HCT116 (cell line): Measurements from ENCODE around the gene MRGPRX4. TPM values are rescaled to one million over a fixed set of nuclear protein-coding genes. Genes with fewer than 3 reads are reported as not detected.
"Not testable (repeated sequence)": the region's sequence is repeated elsewhere in the genome, so short reads cannot be mapped to it uniquely, and the experiment has no call there.

Source experiments
- ATAC-seq: fragments of 200-7000 bp; cut with Tn5 transposase; 2 replicates; pipeline ENCODE4 v1.9.1; 2020; ENCODE audit warnings: mild to moderate bottlenecking, moderate library complexity
- BruUV-seq: library from RNA; stranded (reverse); fragments of 400-500 nt; replicated peaks from 2 replicates; lab custom pipeline; 2021; lab: Mats Ljungman, UMichigan
- CTCF ChIA-PET: fragments of 300-600 bp; sonication (Branson Sonifier 250); formaldehyde crosslinking; loops from one replicate; lab custom pipeline; 2021; ENCODE audit warnings: antibody characterized with exemption; lab: Charles Lee
- POLR2A ChIA-PET: fragments of 300-600, 350-600 bp; sonication (Branson Sonifier 250); formaldehyde crosslinking; loops from one replicate; lab custom pipeline; 2021; ENCODE audit warnings: antibody characterized with exemption; lab: Charles Lee
- RAD21 ChIA-PET, 2 experiments: fragments of 300-600 bp; sonication (Branson Sonifier 250); formaldehyde crosslinking; loops; one replicate each; lab custom pipeline; 2023; ENCODE audit warnings: low total read pairs in 2 of 2; ENCODE audit not compliant: uncharacterized antibody in 2 of 2, unreplicated experiment in 2 of 2, low non-redundant PET in 1 of 2; lab: Charles Lee
- DNase-seq: peaks from one replicate; pipeline ENCODE4 v3.0.0-alpha.2; 2010; ENCODE audit warnings: low read depth, low spot score
- H2AFZ ChIP-seq: fragments of 200-600 bp; shearing (Covaris generic), sonication (generic); 2 replicates; pipeline ENCODE4 v1.6.1; 2017; ENCODE audit warnings: low read depth, mixed run types, mixed read lengths, antibody characterized with exemption, low read length; ENCODE audit not compliant: poor library complexity, severe bottlenecking
- H3K27ac ChIP-seq: 2 replicates; pipeline ENCODE4 v1.5.1; 2012; ENCODE audit warnings: low read depth, low read length
- H3K27me3 ChIP-seq: fragments of 200-600 bp; sonication (generic); 2 replicates; pipeline ENCODE4 v1.6.1; 2016; ENCODE audit warnings: mixed run types, low read length, mixed read lengths; ENCODE audit not compliant: insufficient read depth
- H3K36me3 ChIP-seq, 2 experiments: fragments of 200-500 bp in 1 of 2; fragments of 200-600 bp in 1 of 2; sonication (Bioruptor generic) in 1 of 2; sonication (generic) in 1 of 2; 2 replicates each; pipeline versions ENCODE4 v1.5.1 to v1.6.1; 2014 to 2016; ENCODE audit warnings: low read length in 2 of 2, inconsistent platforms in 1 of 2, mixed read lengths in 1 of 2, mixed run types in 1 of 2; ENCODE audit not compliant: insufficient read depth in 2 of 2, control insufficient read depth in 1 of 2
- H3K4me1 ChIP-seq, 2 experiments: fragments of 200-600 bp in 1 of 2; sonication (generic) in 1 of 2; 2 replicates each; pipeline versions ENCODE4 v1.5.1 to v1.6.1; 2012 to 2017; ENCODE audit warnings: low read length in 2 of 2, inconsistent platforms in 1 of 2, mild to moderate bottlenecking in 1 of 2, mixed read lengths in 1 of 2, mixed run types in 1 of 2, moderate library complexity in 1 of 2; ENCODE audit not compliant: insufficient read depth in 2 of 2, control insufficient read depth in 1 of 2
- H3K4me2 ChIP-seq: fragments of 200-600 bp; sonication (generic); 2 replicates; pipeline ENCODE4 v1.6.1; 2017; ENCODE audit warnings: mixed run types, low read length, mixed read lengths
- H3K4me3 ChIP-seq, 2 experiments: fragments of 200-600 bp in 1 of 2; sonication (generic) in 1 of 2; replicated peaks in 1 of 2; 2 replicates each; pipeline ENCODE4 v1.5.1; 2011 to 2016; ENCODE audit warnings: low read length in 2 of 2, control low read depth in 1 of 2, low read depth in 1 of 2, mild to moderate bottlenecking in 1 of 2, mixed read lengths in 1 of 2, mixed run types in 1 of 2
- H3K79me2 ChIP-seq: fragments of 200-600 bp; sonication (generic); 2 replicates; pipeline ENCODE4 v1.6.1; 2017; ENCODE audit warnings: mild to moderate bottlenecking, mixed run types, low read length, moderate library complexity, mixed read lengths; ENCODE audit not compliant: insufficient read depth
- H3K9ac ChIP-seq: fragments of 200-600 bp; sonication (generic); 2 replicates; pipeline ENCODE4 v1.6.1; 2016; ENCODE audit warnings: low read length, mixed read lengths
- H3K9me2 ChIP-seq: fragments of 200-600 bp; sonication (generic), shearing (Covaris generic); 2 replicates; pipeline ENCODE4 v1.6.1; 2017; ENCODE audit warnings: mixed run types, mild to moderate bottlenecking, moderate library complexity; ENCODE audit not compliant: insufficient read depth
- H3K9me3 ChIP-seq, 2 experiments: fragments of 200-500 bp in 1 of 2; fragments of 200-600 bp in 1 of 2; sonication (Bioruptor generic) in 1 of 2; sonication (generic) in 1 of 2; 2 replicates each; pipeline ENCODE4 v1.6.1; 2014 to 2017; ENCODE audit warnings: low read length in 2 of 2, mixed read lengths in 2 of 2, inconsistent platforms in 1 of 2, low read depth in 1 of 2, mild to moderate bottlenecking in 1 of 2, mixed run types in 1 of 2, moderate library complexity in 1 of 2; ENCODE audit not compliant: control insufficient read depth in 1 of 2, insufficient read depth in 1 of 2
- H4K20me1 ChIP-seq: fragments of 200-600 bp; sonication (generic), shearing (Covaris generic); 2 replicates; pipeline ENCODE4 v1.6.1; 2017; ENCODE audit warnings: mixed run types, mild to moderate bottlenecking, moderate library complexity; ENCODE audit not compliant: insufficient read depth
- CBX3 ChIP-seq: IDR thresholded peaks from 2 replicates; pipeline ENCODE4 v1.6.1; 2012; ENCODE audit warnings: low read depth
- CEBPB ChIP-seq: IDR thresholded peaks from 2 replicates; pipeline ENCODE4 v1.6.1; 2012; ENCODE audit warnings: low read depth
- EZH2phosphoT487 ChIP-seq: fragments of 200-600 bp; IDR thresholded peaks from 2 replicates; pipeline ENCODE4 v1.6.1; 2018; ENCODE audit warnings: antibody characterized with exemption, borderline replicate concordance
- JUND ChIP-seq: IDR thresholded peaks from 2 replicates; pipeline ENCODE4 v1.6.1; 2012
- POLR2A ChIP-seq: IDR thresholded peaks from 2 replicates; pipeline ENCODE4 v1.7.0; 2011; ENCODE audit warnings: borderline replicate concordance; ENCODE audit not compliant: insufficient read depth, insufficient read length; ENCODE audit errors: extremely low read depth
- POLR2AphosphoS5 ChIP-seq: IDR thresholded peaks from 2 replicates; pipeline ENCODE4 v1.6.1; 2011; ENCODE audit warnings: mild to moderate bottlenecking, low read depth, low read length, moderate library complexity
- SP1 ChIP-seq: IDR thresholded peaks from 2 replicates; pipeline ENCODE4 v1.6.1; 2012; ENCODE audit warnings: low read depth
- TCF7L2 ChIP-seq: IDR thresholded peaks from 2 replicates; pipeline ENCODE4 v1.7.0; 2011; ENCODE audit warnings: borderline replicate concordance, inconsistent platforms; ENCODE audit not compliant: insufficient read depth, insufficient read length; ENCODE audit errors: extremely low read depth
- ZFX ChIP-seq: fragments of 450-650 bp; IDR thresholded peaks from 2 replicates; pipeline ENCODE4 v1.6.1; 2017
- ZNF274 ChIP-seq: fragments of 200-500 bp; sonication (Bioruptor generic); IDR thresholded peaks from 2 replicates; pipeline ENCODE4 v1.6.1; 2014; ENCODE audit warnings: mild to moderate bottlenecking, low read depth, low read length, inconsistent platforms
- intact Hi-C: fragments of 100-400 bp; cut with micrococcal nuclease; formaldehyde crosslinking; loops from 2 replicates; pipeline ENCODE4 v1.10.0; 2022
- total RNA-seq: library from RNA; stranded (reverse); gene quantifications from one replicate; pipeline ENCODE4 v1.2.1, GENCODE V29; 2021; ENCODE audit not compliant: unreplicated experiment
- TF ChIP-seq, protein P1 (sequence below): IDR thresholded peaks from 2 replicates; pipeline ENCODE4 v1.6.1; 2011; ENCODE audit warnings: mild to moderate bottlenecking, low read length, moderate library complexity; ENCODE audit not compliant: insufficient replicate concordance; ENCODE audit errors: extremely low read depth
- TF ChIP-seq, protein P2 (sequence below): IDR thresholded peaks from 2 replicates; pipeline ENCODE4 v1.6.1; 2012; ENCODE audit warnings: low read depth
- TF ChIP-seq, protein P3 (sequence below): IDR thresholded peaks from 2 replicates; pipeline ENCODE4 v1.6.1; 2012
- TF ChIP-seq, protein P4 (sequence below): IDR thresholded peaks from 2 replicates; pipeline ENCODE4 v1.6.1; 2012

MRGPRX4 gene
- total RNA-seq, 1 experiment from 2014 or later = not detected

DNA sequence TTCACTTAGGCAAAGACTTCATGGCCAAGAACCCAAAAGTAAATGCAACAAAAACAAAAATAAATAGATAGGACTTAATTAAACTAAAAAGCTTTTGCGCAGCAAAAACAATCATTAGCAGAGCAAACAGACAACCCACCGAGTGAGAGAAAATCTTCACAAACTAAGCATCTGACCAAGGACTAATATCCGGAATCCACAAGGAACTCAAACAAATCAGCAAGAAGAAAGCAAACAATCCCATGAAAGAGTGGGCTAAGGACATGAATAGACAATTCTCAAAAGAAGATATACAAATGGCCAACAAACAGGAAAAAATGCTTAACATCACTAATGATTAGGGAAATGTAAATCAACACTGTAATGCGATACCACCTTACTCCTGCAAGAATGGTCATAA is 41.5 kb upstream of the MRGPRX4 start:
- POLR2A ChIA-PET, H2AFZ ChIP-seq, H3K9me3 ChIP-seq, H4K20me1 ChIP-seq, H3K4me3 ChIP-seq, H3K27ac ChIP-seq, RAD21 ChIA-PET, DNase-seq, H3K79me2 ChIP-seq, CTCF ChIA-PET, intact Hi-C loops, BruUV-seq, H3K4me2 ChIP-seq, H3K4me1 ChIP-seq, H3K9ac ChIP-seq, ATAC-seq, H3K9me2 ChIP-seq, H3K36me3 ChIP-seq: not testable (repeated sequence)
- H3K27me3 ChIP-seq = peaks cover 34% of the 10 kb centered on the region

DNA sequence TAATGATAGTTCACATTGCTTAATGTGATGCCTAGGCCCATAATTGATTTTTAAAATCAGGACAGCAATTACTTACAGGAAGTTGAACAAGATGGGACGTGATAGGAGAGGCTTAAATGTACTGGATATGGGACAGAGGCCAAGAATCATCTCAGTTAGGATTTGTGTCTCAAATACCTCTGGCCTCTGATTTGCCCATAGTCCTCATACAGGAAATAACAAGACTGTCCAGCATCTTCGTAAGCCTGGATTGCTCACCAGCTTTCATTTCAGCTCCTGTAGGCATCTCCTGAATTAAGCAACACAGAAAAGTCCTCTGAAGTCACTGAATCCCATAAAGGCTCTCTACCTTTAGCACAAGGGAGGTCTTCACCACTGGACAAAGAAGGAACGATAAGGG is 40.3 kb upstream of the MRGPRX4 start, which contains the start of gene MRGPRX3:
Gene MRGPRX3, plus strand, starts transcription at position 231 of the 400 bp plus-strand sequence. CDS start 4,632 bp downstream, outside the sequence.
- POLR2A ChIA-PET = no interaction called here
- DNase-seq (no peak), ATAC-seq (no peak)
- Histone ChIP-seq H2AFZ (no peak within 1 kb of the TSS), H4K20me1 (no peaks in the 10 kb centered on the region), H3K36me3 (no peaks in the 10 kb centered on the region), H3K27ac (no peak within 1 kb of the TSS), H3K4me2 (no peak within 1 kb of the TSS), H3K9me2 (no peaks in the 10 kb centered on the region), H3K79me2 (no peaks in the 10 kb centered on the region), H3K9ac (no peak within 1 kb of the TSS), H3K9me3 (no peaks in the 10 kb centered on the region), H3K4me1 (no peaks in the 10 kb centered on the region), H3K4me3 (no peak within 1 kb of the TSS), H3K27me3 (peaks cover 34% of the 10 kb centered on the region)
- intact Hi-C loops = no loop called here
- CTCF ChIA-PET = no interaction called here
- RAD21 ChIA-PET = interaction anchor here in 1 of 2 experiments (0.6 kb wide), 1 partner anchor 405 kb away, joined by 4 read pairs; no protein-coding TSS in a partner anchor
- BruUV-seq = no TSS peak
- TF ChIP-seq, protein P1, sequence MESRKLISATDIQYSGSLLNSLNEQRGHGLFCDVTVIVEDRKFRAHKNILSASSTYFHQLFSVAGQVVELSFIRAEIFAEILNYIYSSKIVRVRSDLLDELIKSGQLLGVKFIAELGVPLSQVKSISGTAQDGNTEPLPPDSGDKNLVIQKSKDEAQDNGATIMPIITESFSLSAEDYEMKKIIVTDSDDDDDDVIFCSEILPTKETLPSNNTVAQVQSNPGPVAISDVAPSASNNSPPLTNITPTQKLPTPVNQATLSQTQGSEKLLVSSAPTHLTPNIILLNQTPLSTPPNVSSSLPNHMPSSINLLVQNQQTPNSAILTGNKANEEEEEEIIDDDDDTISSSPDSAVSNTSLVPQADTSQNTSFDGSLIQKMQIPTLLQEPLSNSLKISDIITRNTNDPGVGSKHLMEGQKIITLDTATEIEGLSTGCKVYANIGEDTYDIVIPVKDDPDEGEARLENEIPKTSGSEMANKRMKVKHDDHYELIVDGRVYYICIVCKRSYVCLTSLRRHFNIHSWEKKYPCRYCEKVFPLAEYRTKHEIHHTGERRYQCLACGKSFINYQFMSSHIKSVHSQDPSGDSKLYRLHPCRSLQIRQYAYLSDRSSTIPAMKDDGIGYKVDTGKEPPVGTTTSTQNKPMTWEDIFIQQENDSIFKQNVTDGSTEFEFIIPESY = no peak
- TF ChIP-seq POLR2A (no peak), EZH2phosphoT487 (no peak), SP1 (no peak), TCF7L2 (no peak), CBX3 (no peak), CEBPB (no peak), ZNF274 (no peak), ZFX (no peak), POLR2AphosphoS5 (no peak), JUND (no peak)
- TF ChIP-seq, protein P2, sequence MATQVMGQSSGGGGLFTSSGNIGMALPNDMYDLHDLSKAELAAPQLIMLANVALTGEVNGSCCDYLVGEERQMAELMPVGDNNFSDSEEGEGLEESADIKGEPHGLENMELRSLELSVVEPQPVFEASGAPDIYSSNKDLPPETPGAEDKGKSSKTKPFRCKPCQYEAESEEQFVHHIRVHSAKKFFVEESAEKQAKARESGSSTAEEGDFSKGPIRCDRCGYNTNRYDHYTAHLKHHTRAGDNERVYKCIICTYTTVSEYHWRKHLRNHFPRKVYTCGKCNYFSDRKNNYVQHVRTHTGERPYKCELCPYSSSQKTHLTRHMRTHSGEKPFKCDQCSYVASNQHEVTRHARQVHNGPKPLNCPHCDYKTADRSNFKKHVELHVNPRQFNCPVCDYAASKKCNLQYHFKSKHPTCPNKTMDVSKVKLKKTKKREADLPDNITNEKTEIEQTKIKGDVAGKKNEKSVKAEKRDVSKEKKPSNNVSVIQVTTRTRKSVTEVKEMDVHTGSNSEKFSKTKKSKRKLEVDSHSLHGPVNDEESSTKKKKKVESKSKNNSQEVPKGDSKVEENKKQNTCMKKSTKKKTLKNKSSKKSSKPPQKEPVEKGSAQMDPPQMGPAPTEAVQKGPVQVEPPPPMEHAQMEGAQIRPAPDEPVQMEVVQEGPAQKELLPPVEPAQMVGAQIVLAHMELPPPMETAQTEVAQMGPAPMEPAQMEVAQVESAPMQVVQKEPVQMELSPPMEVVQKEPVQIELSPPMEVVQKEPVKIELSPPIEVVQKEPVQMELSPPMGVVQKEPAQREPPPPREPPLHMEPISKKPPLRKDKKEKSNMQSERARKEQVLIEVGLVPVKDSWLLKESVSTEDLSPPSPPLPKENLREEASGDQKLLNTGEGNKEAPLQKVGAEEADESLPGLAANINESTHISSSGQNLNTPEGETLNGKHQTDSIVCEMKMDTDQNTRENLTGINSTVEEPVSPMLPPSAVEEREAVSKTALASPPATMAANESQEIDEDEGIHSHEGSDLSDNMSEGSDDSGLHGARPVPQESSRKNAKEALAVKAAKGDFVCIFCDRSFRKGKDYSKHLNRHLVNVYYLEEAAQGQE = no peak
- TF ChIP-seq, protein P3, sequence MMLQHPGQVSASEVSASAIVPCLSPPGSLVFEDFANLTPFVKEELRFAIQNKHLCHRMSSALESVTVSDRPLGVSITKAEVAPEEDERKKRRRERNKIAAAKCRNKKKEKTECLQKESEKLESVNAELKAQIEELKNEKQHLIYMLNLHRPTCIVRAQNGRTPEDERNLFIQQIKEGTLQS = no peak
- TF ChIP-seq, protein P4, sequence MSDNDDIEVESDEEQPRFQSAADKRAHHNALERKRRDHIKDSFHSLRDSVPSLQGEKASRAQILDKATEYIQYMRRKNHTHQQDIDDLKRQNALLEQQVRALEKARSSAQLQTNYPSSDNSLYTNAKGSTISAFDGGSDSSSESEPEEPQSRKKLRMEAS = no peak
